Measurements from ENCODE around the gene HS6ST3. TPM values are rescaled to one million over a fixed set of nuclear protein-coding genes. Genes with fewer than 3 reads are reported as not detected.

HS6ST3 gene
- total RNA-seq, 1 donor from 2014 or later: 0.26 TPM

GRCh38 chr13:96202315-96202714 is 112.4 kb downstream of the HS6ST3 start:
- Mint-ChIP-seq H3K27ac (ENCODE audit: unreplicated experiment) (peak overlapping the region; percentile 60), H3K4me3 (no peak overlapping the region), H3K4me1 (no peaks in the 10 kb centered on the region), H3K9me3 (peaks cover 7% of the 10 kb centered on the region), H3K27me3 (ENCODE audit: low read depth) (no peaks in the 10 kb centered on the region), H3K36me3 (ENCODE audit: low read depth) (no peaks in the 10 kb centered on the region)
- DNase-seq (ENCODE audit: low read depth, low spot score): no peak
- TF ChIP-seq CTCF (conservative IDR thresholded peaks at IDR 0.05): no peak

GRCh38 chr13:96203471-96203870 is 113.6 kb downstream of the HS6ST3 start:
- Mint-ChIP-seq H3K4me1 (no peaks in the 10 kb centered on the region), H3K9me3 (peaks cover 7% of the 10 kb centered on the region), H3K4me3 (no peak overlapping the region), H3K36me3 (ENCODE audit: low read depth) (no peaks in the 10 kb centered on the region), H3K27me3 (ENCODE audit: low read depth) (no peaks in the 10 kb centered on the region), H3K27ac (ENCODE audit: unreplicated experiment) (no peak overlapping the region)
- DNase-seq (ENCODE audit: low read depth, low spot score): no peak
- no peak for TF ChIP-seq CTCF (conservative IDR thresholded peaks at IDR 0.05)

- no peak for TF ChIP-seq CTCF (conservative IDR thresholded peaks at IDR 0.05)
- no peaks in the 10 kb centered on the region for H3K27me3 Mint-ChIP-seq (ENCODE audit: low read depth)
- no peak overlapping the region for H3K27ac Mint-ChIP-seq (ENCODE audit: unreplicated experiment)
- H3K4me3 Mint-ChIP-seq: no peak overlapping the region
- H3K4me1 Mint-ChIP-seq: no peaks in the 10 kb centered on the region
- no peaks in the 10 kb centered on the region for H3K9me3 Mint-ChIP-seq
- H3K36me3 Mint-ChIP-seq (ENCODE audit: low read depth): no peaks in the 10 kb centered on the region
- DNase-seq (ENCODE audit: low read depth, low spot score): no peak
These were observed 125.0 kb downstream of the HS6ST3 start for GRCh38 chr13:96214824-96215445.

- no peak overlapping the region for H3K27ac Mint-ChIP-seq (ENCODE audit: unreplicated experiment)
- H3K4me3 Mint-ChIP-seq: no peak overlapping the region
- no peak for DNase-seq (ENCODE audit: low read depth, low spot score)
- no peaks in the 10 kb centered on the region for H3K27me3 Mint-ChIP-seq (ENCODE audit: low read depth)
- no peak for TF ChIP-seq CTCF (conservative IDR thresholded peaks at IDR 0.05)
- H3K4me1 Mint-ChIP-seq: no peaks in the 10 kb centered on the region
- no peaks in the 10 kb centered on the region for H3K36me3 Mint-ChIP-seq (ENCODE audit: low read depth)
- no peaks in the 10 kb centered on the region for H3K9me3 Mint-ChIP-seq
These were observed 126.6 kb downstream of the HS6ST3 start for GRCh38 chr13:96216543-96216942.

- no peak for DNase-seq (ENCODE audit: low read depth, low spot score)
- TF ChIP-seq CTCF (conservative IDR thresholded peaks at IDR 0.05): no peak
- Mint-ChIP-seq H3K4me1 (no peaks in the 10 kb centered on the region), H3K36me3 (ENCODE audit: low read depth) (no peaks in the 10 kb centered on the region), H3K9me3 (no peaks in the 10 kb centered on the region), H3K27ac (ENCODE audit: unreplicated experiment) (no peak overlapping the region), H3K27me3 (ENCODE audit: low read depth) (no peaks in the 10 kb centered on the region), H3K4me3 (no peak overlapping the region)
These were observed 128.6 kb downstream of the HS6ST3 start for GRCh38 chr13:96218475-96218874.
